Activated CD4-positive, alpha-beta T cell treated with anti-CD3 and anti-CD28 coated beads, Interleukin-2, amount 10 ng/mL, durations not matched to agents 7 days and 5 days (primary cell): ENCODE measurements around the gene TGFB2. TPM values are rescaled to one million over a fixed set of nuclear protein-coding genes. Genes with fewer than 3 reads are reported as not detected.

Experiments used
- CTCF ChIA-PET: fragments of 350-600 bp; sonication (Branson Sonifier 250); formaldehyde crosslinking; loops from one replicate; lab custom pipeline; 2021; ENCODE audit warnings: antibody characterized with exemption; lab: Charles Lee
- POLR2A ChIA-PET: fragments of 350-600 bp; sonication (Branson Sonifier 250); formaldehyde crosslinking; loops from one replicate; lab custom pipeline; 2021; ENCODE audit warnings: antibody characterized with exemption; lab: Charles Lee
- DNase-seq: peaks from one replicate; pipeline ENCODE4 v3.0.0-alpha.2; 2020
- H3K27ac Mint-ChIP-seq: one replicate; pipeline ENCODE4 v1.8.0; 2021; ENCODE audit warnings: mild to moderate bottlenecking, moderate library complexity, mixed read lengths
- H3K27me3 Mint-ChIP-seq: one replicate; pipeline ENCODE4 v1.8.0; 2021; ENCODE audit warnings: mixed read lengths
- H3K36me3 Mint-ChIP-seq: one replicate; pipeline ENCODE4 v1.8.0; 2021; ENCODE audit warnings: low read depth, mixed read lengths
- H3K4me1 Mint-ChIP-seq: one replicate; pipeline ENCODE4 v1.8.0; 2021; ENCODE audit warnings: mixed read lengths
- H3K4me3 Mint-ChIP-seq: one replicate; pipeline ENCODE4 v1.8.0; 2021; ENCODE audit warnings: mild to moderate bottlenecking, moderate library complexity, mixed read lengths
- H3K9me3 Mint-ChIP-seq: one replicate; pipeline ENCODE4 v1.8.0; 2021; ENCODE audit warnings: mixed read lengths
- total RNA-seq, 2 experiments: library from RNA; stranded (reverse); gene quantifications; one replicate each; pipeline ENCODE4 v1.2.3, GENCODE V29; 2021

Gene TGFB2
- total RNA-seq, 2 experiments from 2014 or later: not detected

GRCh38 chr1:218353656-218354055 is 8.5 kb downstream of the TGFB2 start:
- no peak for DNase-seq
- Mint-ChIP-seq H3K4me1 (peaks cover 9% of the 10 kb centered on the region), H3K4me3 (no peak overlapping the region), H3K9me3 (no peaks in the 10 kb centered on the region), H3K27ac (no peak overlapping the region), H3K36me3 (no peaks in the 10 kb centered on the region), H3K27me3 (peaks cover 24% of the 10 kb centered on the region)
- ChIA-PET POLR2A (no interaction called here), CTCF (no interaction called here)

- Mint-ChIP-seq H3K9me3 (no peaks in the 10 kb centered on the region), H3K36me3 (no peaks in the 10 kb centered on the region), H3K27ac (no peak overlapping the region), H3K4me1 (peaks cover 9% of the 10 kb centered on the region), H3K27me3 (peaks cover 14% of the 10 kb centered on the region), H3K4me3 (no peak overlapping the region)
- POLR2A ChIA-PET: no interaction called here
- CTCF ChIA-PET: no interaction called here
- no peak for DNase-seq
Observed at GRCh38 chr1:218355278-218355677, 10.1 kb downstream of the TGFB2 start.

- peaks cover 8% of the 10 kb centered on the region for H3K27me3 Mint-ChIP-seq
- H3K4me1 Mint-ChIP-seq: no peaks in the 10 kb centered on the region
- POLR2A ChIA-PET: no interaction called here
- no peak for DNase-seq
- H3K27ac Mint-ChIP-seq: no peak overlapping the region
- no peaks in the 10 kb centered on the region for H3K36me3 Mint-ChIP-seq
- CTCF ChIA-PET: no interaction called here
- H3K4me3 Mint-ChIP-seq: no peak overlapping the region
- H3K9me3 Mint-ChIP-seq: no peaks in the 10 kb centered on the region
Observed at GRCh38 chr1:218357211-218357892, 12.2 kb downstream of the TGFB2 start.

DNA sequence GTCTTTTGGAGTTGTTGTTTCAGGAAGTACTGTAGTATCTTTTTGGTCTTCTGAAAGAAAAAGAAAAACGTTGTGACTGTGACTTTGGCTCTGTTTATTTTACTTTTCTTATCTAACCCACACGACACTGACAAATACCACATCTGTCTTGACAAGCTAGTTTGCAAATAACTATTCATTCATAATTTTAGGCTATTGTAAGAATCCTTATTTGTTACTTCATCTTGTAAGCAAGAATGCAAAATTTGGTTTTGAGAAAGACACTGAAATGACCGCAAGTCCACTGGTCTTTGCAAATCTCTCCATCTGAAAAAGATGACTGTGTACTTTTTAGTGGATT is 12.7 kb downstream of the TGFB2 start:
- no peaks in the 10 kb centered on the region for H3K36me3 Mint-ChIP-seq
- H3K4me1 Mint-ChIP-seq: no peaks in the 10 kb centered on the region
- ChIA-PET POLR2A (no interaction called here), CTCF (no interaction called here)
- no peak overlapping the region for H3K4me3 Mint-ChIP-seq
- no peak overlapping the region for H3K27ac Mint-ChIP-seq
- no peaks in the 10 kb centered on the region for H3K9me3 Mint-ChIP-seq
- H3K27me3 Mint-ChIP-seq: peaks cover 8% of the 10 kb centered on the region
- no peak for DNase-seq

DNA sequence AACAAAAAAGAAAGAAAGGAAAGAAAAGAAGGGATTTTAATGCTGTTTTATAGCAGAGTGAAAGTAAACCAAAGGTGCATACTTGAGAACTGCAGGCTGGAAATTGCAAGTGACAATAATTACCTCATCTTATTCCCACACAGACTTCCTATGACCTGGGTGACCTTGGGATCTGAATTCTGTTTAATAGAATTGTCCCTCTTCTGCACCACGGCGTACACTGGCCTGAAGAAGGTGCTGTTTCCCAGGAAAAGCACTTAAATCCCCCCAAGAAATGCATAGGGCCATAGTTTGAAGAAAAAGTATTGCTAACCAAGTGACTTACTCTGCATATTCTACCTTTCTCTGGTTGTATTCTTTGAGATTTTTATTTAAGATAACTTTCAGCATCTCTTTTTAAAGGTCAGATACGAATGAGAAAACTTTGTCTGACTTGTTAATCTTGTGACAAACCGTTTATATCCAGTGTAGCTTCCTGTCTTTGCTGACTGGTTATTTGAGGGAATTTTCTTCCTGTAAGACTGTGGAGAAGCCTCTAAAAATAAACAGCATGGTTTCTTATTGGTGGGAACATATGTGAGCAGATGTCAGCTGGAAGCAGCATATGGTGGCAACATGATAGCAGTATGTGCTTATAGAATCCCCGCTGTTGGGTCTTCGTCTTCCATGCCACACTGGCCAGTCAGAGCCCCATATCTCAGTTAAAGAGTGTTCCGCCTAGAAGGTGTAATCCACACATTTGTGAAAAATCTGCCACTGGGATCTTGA is 16.3 kb downstream of the TGFB2 start:
- ChIA-PET POLR2A (no interaction called here), CTCF (no interaction called here)
- H3K9me3 Mint-ChIP-seq: no peaks in the 10 kb centered on the region
- no peak overlapping the region for H3K4me3 Mint-ChIP-seq
- H3K4me1 Mint-ChIP-seq: no peaks in the 10 kb centered on the region
- H3K27ac Mint-ChIP-seq: no peak overlapping the region
- peaks cover 4% of the 10 kb centered on the region for H3K27me3 Mint-ChIP-seq
- DNase-seq: no peak
- no peaks in the 10 kb centered on the region for H3K36me3 Mint-ChIP-seq

DNA sequence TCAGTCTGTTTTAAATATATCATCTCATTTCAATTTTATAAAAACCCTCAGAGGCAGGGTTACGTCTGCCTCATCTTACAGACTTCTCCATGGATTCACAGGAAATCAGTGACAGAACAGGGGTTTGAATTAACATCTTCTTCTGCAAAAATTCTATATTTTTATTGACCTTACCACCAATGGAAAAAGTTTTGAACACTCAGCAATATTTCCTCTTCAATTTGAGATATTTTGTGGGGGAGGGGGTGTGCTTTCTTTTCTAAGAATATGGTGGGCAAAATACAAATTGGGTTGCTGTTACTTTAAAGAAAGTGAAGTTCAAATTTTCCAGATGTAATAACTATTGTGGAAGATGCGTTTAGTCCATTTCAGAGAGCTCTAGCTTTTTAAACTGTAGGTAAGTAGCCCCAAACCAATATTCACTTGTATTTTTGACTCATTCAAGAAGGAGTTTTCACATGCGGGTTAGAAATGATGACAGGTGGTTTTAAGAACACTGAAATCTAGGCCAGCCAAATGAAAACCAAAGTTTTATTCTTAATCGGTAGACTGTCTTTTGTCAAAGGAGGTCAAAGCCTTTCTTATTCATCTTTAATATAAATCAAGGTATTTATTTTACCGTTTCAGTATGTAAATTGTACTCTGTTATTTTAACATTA is 17.4 kb downstream of the TGFB2 start:
- no peaks in the 10 kb centered on the region for H3K9me3 Mint-ChIP-seq
- H3K4me3 Mint-ChIP-seq: no peak overlapping the region
- no peak overlapping the region for H3K27ac Mint-ChIP-seq
- ChIA-PET POLR2A (no interaction called here), CTCF (no interaction called here)
- H3K36me3 Mint-ChIP-seq: no peaks in the 10 kb centered on the region
- no peaks in the 10 kb centered on the region for H3K4me1 Mint-ChIP-seq
- H3K27me3 Mint-ChIP-seq: peaks cover 4% of the 10 kb centered on the region
- no peak for DNase-seq

GRCh38 chr1:218363141-218363540 is 18.0 kb downstream of the TGFB2 start:
- ChIA-PET POLR2A (no interaction called here), CTCF (interaction anchor here (1.8 kb wide), 1 partner anchor 13 kb away, joined by 5 read pairs; no protein-coding TSS in a partner anchor)
- DNase-seq: no peak
- Mint-ChIP-seq H3K9me3 (no peaks in the 10 kb centered on the region), H3K36me3 (no peaks in the 10 kb centered on the region), H3K4me1 (no peaks in the 10 kb centered on the region), H3K27ac (no peak overlapping the region), H3K27me3 (peaks cover 4% of the 10 kb centered on the region), H3K4me3 (no peak overlapping the region)

DNA sequence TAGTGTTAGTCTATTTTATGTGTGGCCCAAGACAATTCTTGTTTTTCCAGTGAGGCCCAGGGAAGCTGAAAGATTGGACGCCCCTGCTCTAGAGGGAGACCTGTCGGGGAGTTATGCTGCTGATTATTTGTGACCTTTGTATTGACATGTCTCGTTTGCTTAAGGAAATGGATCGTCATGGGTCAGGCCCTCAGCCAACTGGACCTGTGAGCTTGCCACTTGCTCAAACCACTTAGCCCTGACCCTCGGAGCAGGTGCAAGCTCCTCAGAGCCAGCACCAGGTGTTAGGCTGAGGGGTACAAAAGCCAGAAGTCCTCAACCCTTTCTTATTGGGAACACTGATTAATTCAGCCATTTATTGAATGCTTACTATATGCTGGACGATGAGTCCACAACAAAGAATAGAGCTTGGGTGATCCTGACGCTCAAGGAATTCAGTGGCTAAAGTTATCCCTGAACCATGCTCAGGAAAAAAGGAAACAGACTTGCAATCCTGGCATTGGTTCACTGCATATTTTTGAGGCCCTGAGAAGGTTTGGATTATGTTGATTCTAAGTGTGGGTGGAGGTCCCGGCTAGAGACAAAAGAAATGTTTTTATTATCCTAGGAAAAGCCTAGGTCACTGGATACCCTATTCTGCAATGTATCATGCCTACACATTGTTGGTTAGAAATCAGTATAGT is 19.0 kb downstream of the TGFB2 start:
- no peak overlapping the region for H3K4me3 Mint-ChIP-seq

GRCh38 chr1:218365226-218365999 is 20.3 kb downstream of the TGFB2 start:
- no peak for DNase-seq
- ChIA-PET CTCF (interaction anchor here (0.7 to 1.8 kb wide), 2 partner anchors 11 to 1938 kb away, joined by 3 to 5 read pairs; no protein-coding TSS in a partner anchor), POLR2A (no interaction called here)
- Mint-ChIP-seq H3K27me3 (no peaks in the 10 kb centered on the region), H3K36me3 (no peaks in the 10 kb centered on the region), H3K4me3 (no peak overlapping the region), H3K4me1 (no peaks in the 10 kb centered on the region), H3K9me3 (no peaks in the 10 kb centered on the region), H3K27ac (no peak overlapping the region)

More for the DNA sequence above, 19.0 kb downstream of the TGFB2 start:
- H3K27ac Mint-ChIP-seq: no peak overlapping the region
- POLR2A ChIA-PET: no interaction called here
- no peaks in the 10 kb centered on the region for H3K4me1 Mint-ChIP-seq
- CTCF ChIA-PET: interaction anchor here (1.8 kb wide), 1 partner anchor 12 kb away, joined by 5 read pairs; no protein-coding TSS in a partner anchor
- no peaks in the 10 kb centered on the region for H3K9me3 Mint-ChIP-seq
- DNase-seq: no peak
- H3K36me3 Mint-ChIP-seq: no peaks in the 10 kb centered on the region
- H3K27me3 Mint-ChIP-seq: peaks cover 4% of the 10 kb centered on the region

DNA sequence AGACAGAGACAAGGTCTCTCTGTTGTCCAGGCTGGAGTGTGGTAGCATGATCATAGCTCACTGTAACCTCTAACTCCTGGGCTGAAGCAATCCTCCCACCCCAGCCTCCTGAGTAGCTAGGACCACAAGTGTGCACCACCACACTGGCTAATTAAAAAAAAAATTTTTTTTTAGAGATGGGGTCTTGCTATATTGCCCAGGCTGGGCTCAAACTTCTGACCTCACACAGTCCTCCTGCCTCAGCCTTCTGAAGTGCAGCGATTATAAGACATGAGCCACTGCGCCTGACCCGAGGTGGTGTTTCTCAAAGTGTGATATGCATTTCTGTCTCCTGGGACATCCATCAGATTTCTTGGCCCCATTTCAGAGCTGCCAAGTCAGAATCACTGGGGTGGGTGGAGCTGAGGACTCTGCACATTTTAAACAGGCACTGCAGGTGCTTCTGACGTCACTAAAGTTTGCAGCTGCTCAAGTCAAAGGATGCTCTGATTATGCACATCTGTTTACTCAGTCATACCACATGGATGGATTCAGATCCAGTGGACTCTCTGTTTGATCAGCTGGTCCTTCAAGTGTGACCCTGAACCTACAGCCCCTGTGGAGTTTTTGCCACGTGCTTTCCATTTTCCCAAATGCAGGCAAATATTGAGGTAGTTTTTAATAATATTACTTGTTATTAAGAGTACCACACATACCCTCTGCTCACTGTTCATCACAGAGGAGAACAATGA is 21.4 kb downstream of the TGFB2 start:
- ChIA-PET POLR2A (no interaction called here), CTCF (no interaction called here)
- Mint-ChIP-seq H3K4me3 (no peak overlapping the region), H3K36me3 (no peaks in the 10 kb centered on the region), H3K27me3 (peaks cover 2% of the 10 kb centered on the region), H3K4me1 (no peaks in the 10 kb centered on the region), H3K27ac (no peak overlapping the region), H3K9me3 (no peaks in the 10 kb centered on the region)
- DNase-seq: no peak

DNA sequence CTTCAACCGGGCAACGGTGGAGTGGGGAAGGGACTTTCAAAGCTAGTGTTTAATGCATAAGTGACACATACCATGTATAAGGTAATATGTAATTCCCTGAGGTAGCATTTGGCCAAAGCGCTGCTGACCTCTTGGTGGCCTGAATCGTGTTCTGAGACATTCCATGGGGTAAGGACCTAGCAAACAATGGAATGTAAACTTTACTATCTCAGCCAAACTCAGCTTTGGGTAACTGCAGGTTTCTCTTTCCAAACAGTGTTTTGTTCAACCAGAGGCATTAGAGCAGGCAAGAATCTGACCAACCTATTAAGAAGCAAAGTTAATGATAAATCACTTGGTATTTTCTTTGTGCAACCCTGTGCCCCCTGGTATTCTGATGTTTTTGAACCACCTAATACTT is 22.0 kb downstream of the TGFB2 start:
- Mint-ChIP-seq H3K4me1 (no peaks in the 10 kb centered on the region), H3K4me3 (no peak overlapping the region), H3K27me3 (peaks cover 2% of the 10 kb centered on the region), H3K9me3 (no peaks in the 10 kb centered on the region), H3K27ac (no peak overlapping the region), H3K36me3 (no peaks in the 10 kb centered on the region)
- no peak for DNase-seq
- POLR2A ChIA-PET: no interaction called here
- CTCF ChIA-PET: no interaction called here

DNA sequence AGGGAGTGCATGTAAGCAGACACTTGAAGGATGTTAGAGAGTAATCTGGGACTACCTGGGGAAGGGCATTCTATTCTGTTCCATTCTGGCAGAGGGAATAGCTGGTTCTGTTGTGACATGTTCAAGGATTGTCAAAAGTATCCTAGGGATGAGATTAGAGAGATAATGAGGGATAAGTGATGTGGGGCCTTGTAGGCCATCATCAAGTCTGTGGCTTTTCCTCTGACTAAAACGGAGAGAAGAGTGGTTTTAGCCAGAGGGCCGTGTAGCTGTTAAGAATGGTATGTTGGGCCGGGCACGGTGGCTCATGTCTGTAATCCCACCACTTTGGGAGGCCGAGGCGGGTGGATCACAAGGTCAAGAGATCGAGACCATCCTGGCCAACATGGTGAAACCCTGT is 23.6 kb downstream of the TGFB2 start:
- CTCF ChIA-PET: no interaction called here
- no peak overlapping the region for H3K27ac Mint-ChIP-seq
- DNase-seq: no peak
- no peaks in the 10 kb centered on the region for H3K4me1 Mint-ChIP-seq
- H3K4me3 Mint-ChIP-seq: no peak overlapping the region
- H3K9me3 Mint-ChIP-seq: no peaks in the 10 kb centered on the region
- H3K36me3 Mint-ChIP-seq: no peaks in the 10 kb centered on the region
- H3K27me3 Mint-ChIP-seq: peaks cover 6% of the 10 kb centered on the region
- POLR2A ChIA-PET: no interaction called here
